Astrocyte (in vitro differentiated cells and primary cell): ENCODE data around the gene AMBP.

Source experiments
- CTCF ChIP-seq: IDR thresholded peaks from 2 replicates; pipeline ENCODE4 v1.5.1; 2011; ENCODE audit warnings: low read depth, mild to moderate bottlenecking, inconsistent platforms, low read length, moderate library complexity; ENCODE audit not compliant: insufficient read depth
- EZH2 ChIP-seq: IDR thresholded peaks from 2 replicates; pipeline ENCODE4 v1.6.1; 2012; ENCODE audit warnings: mild to moderate bottlenecking, low read length, inconsistent platforms; ENCODE audit not compliant: insufficient read depth

GRCh38 chr9:114087721-114088120 is 9.6 kb upstream of the AMBP start:
- TF ChIP-seq CTCF (no peak), EZH2 (no peak)
